Stimulated activated CD8-positive, alpha-beta memory T cell treated with anti-CD3 and anti-CD28 coated beads, Interleukin-7, amount 100 ng/mL, for 48 hours (primary cell): ENCODE measurements around the gene GRIN2A.

Experiments used
- DNase-seq, 2 donors: peaks; one replicate each; pipeline ENCODE4 v3.0.0-alpha.2; 2020; ENCODE audit warnings: low read depth in 1 of 2; ENCODE audit errors: extremely low read depth in 1 of 2

The GRIN2A gene

DNA sequence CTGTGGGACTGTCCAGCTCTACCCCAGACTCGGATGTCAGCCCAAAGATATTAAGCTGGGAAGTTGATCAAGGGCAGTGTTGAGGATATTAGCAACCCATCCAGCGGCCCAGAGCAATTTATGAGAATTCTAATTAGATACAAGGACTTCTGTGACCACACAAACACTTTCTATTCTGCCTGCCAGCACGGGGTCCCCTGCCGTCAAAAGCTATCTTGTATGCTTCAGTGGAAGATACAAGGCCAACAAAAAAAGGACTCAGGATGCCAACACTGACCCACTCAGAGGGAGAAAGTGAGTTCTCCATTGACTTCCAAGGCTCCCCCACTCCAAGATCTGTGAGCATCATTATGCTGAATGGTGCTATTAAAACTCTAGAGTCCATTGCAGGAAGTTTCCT is 390.7 kb downstream of the GRIN2A start:
- no peak for DNase-seq

DNA sequence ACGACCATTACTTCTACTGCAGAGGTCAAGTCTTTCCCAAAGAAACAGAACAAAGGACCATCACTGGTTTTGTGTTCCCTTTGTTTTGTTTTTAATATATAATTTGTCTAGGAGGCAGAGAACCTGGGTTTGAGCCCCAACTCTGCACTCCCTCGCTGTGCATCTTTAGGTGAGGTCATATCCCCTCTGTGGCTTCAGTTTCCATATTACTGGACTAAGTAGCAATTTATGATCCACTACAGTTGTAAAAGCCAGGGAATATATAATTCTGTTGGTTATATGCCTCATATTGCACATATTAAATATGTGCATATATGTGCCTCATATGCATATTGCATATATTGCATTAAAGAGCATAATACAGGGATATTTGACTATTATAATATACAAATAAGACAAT is 392.0 kb downstream of the GRIN2A start:
- no peak for DNase-seq

DNA sequence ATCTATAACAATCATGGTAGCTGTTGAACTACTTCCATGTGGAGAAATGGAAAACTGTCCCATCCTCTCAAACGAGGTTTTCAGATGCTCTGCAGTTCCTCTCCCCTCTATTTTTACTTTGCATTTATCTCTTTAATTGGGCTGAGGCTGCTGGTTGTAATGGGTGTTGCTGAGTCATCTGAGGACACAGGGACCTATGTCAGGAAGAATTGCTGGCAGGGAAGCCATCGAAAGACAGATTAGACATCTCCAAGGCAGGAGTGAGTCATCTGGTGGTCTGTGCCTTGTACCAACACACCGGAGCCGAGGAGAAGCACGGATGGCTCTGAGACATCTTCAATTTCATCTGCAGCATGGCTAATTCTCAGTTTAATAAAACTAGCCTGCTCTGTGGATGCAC is 394.5 kb downstream of the GRIN2A start:
- no peak for DNase-seq

DNA sequence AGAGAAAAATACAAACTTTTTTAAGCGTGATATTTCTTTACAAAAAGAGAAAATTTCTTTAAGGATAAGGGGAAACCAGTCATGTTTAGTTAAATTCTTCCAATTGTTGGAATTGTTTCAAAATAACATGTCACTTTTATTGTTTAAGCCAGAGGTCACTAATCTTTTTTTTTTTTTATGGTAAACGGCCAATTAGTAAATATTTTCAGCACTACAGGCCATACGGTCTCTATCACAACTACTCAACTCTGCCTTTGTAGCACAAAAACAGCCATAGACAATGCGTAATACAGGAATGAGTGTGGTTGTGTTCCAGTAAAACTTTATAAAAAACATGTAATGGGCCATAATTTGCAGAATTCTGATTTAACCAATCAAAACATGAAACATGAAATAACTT is 401.4 kb downstream of the GRIN2A start:
- no peak for DNase-seq

DNA sequence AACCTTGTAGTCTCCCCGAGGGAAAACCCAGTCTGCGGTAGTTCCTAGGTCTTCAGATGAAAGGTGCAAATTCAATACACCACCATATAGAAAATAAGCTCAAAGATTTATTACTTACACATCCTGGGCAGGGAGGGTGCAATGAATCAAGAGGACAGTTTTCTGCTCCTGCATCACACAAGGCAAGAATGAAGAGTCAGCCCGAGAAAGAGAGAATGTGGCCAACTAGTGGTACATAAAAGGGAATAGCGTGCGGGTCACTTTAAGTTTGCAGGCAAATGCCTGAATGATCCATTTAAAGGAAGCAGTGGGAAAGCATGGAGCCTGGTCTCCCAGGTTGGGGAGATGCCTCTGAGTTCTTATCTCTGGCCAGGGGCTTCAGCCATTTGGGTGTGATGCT is 403.4 kb downstream of the GRIN2A start:
- DNase-seq = no peak

DNA sequence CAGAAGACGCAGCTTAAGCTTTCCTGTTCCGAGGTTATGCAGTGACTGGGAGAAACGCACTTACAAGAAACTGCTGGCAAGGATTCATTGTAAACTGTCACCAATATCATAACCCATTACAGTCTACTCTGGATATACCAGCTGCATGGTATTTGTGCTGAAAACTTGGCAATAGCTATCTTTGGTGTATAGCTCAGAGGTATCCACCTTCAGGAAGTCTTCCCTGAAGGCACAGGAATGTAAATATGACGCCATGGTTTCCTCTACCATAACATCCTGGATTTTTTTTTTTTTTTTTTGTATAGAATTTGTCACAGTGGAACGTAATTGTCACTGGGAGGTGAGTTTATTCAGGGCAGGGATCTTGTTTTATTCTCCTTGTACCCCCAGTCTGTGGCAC is 406.2 kb downstream of the GRIN2A start:
- no peak for DNase-seq

DNA sequence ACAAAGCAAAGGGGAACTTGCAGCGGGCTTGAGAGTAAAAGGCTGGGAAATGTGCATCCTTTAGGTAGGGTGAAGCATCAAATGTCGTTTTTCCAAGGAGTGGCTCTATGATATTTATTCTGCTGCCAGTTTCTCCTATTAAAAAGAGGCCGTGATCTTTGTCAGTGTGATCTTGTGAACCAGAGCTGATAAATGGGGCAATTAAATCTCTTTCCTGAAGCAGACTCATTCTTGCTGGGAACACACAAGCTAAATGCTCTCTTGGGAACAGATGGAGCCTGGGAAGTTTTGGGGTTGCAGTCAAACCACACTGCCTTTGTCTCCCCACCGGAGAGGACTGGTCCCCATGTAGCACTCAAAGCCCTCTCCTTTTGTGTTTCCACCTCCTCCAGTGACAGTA is 408.9 kb downstream of the GRIN2A start:
- DNase-seq = no peak

DNA sequence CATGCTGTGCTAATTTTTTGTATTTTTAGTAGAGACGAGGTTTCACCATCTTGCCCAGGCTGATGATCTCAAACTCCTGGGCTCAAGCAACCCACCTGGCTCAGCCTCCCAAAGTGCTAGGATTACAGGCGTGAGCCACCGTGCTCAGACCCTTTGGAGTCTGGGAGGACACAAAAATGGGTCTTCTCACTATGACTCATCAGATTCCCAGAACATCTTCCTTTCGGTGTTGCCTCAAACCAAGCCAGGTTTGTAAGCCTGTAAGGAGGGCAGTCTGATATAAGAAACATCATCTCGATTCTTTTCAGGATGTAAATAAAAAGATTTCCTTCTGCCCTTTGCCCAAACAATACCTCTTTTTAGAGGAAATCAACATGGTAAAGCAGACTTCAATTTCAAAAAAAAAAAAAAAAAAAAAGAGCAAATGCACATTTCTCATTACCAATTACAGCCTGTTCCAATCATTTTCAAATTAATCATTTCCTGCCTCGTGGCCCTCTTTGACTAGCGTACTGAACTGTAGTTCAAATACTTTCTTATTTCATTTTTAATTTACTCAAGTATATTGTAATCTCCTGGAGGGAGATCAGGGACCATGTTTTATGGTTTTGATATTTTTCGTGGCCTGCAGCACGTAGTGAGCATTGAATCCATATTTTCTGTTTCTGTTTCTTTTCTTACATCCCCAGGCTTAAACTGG is 409.6 kb downstream of the GRIN2A start:
- no peak for DNase-seq

DNA sequence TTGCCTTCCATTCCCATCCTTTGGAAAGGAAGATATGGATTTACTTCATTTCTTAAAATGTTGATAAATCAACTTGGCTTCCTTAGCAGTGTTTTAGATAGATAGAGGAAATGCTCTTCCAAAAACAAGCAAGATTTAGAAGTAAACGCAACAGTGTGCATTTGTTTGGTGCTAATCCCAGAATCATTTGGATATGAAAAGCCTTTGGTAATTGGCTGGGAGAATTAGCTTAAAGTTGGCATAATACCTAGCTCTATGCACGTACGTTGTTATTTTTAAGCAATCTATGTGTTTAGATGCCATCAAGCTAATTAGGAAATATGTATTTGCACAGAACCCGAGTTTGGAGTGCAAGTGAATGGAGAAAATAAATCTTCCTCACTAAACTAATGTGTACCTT is 415.3 kb downstream of the GRIN2A start:
- DNase-seq = no peak

DNA sequence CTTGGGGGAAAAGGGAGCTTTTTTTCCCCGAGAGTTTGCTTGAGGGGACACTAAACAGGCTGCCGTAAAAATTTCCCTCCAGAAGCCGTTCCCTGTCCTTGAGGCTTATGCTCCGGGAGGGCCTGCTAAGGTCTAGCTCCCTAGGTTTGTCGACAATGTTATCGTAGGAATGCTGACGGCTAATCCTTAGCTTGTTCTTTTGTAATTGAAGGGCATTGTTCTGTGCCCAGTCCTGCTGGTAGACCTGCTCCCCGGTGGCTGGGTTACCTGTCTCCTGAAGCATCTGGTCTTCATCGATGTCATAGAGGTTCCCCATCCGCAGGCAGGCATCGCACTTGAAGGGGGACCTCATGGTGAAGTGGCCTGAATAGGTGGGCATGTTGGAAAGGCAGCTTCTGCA is 418.7 kb downstream of the GRIN2A start:
- no peak for DNase-seq

DNA sequence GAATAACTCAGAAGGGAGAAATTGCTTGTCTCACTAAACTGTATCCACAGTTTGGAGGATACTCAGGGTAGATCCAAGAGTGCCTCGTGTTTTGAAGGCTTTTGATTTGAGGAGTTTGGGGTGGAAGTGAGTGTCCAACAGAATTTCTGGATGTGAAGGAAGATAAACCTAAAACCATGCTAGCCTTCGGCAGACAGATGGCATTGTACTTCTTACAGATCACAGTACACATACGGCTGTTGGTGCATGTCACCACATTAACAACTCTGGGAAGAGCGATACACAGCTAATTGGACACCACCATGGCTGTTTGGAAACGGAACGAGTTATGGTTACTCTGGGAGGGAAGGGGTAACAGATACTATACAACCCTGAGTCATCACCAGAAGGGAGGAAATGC is 420.4 kb downstream of the GRIN2A start:
- no peak for DNase-seq

DNA sequence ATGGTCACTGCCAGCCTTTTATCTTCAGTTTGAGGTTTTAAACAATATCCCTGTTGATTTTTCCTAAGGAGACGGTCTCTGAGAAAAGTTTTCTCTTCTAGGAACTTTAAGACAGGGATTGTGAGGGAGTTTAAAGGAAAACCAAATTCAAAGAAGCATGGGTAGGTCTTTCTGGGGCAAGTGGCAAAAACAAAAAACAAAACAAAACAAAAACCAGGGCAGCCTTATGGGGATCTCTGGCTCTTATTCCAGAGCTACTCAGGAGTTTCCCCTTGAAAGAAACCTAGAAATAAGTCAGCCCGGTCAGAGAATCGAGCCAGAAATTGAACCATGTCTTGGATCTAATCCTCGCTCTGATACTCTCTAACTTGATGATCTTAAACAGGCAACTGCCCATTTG is 424.5 kb downstream of the GRIN2A start:
- no peak for DNase-seq

DNA sequence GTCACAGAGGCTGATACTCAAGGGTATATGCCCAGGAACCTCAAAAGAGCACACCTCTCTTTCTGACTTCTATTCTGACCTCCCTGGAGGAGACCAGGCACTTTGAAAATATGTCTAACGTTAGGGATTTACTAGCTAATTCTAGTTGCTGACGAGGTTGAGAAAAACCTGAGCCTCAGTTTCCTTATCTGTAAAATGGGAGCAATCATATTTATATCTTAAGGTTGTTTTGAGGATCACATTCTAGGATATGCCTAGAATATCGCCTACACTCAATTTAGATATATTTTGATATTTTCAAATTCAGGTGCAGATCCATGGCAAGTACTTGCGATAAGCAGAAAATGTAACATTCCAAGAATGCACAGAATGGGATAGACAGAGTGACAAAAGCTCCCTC is 425.8 kb downstream of the GRIN2A start:
- DNase-seq = no peak

DNA sequence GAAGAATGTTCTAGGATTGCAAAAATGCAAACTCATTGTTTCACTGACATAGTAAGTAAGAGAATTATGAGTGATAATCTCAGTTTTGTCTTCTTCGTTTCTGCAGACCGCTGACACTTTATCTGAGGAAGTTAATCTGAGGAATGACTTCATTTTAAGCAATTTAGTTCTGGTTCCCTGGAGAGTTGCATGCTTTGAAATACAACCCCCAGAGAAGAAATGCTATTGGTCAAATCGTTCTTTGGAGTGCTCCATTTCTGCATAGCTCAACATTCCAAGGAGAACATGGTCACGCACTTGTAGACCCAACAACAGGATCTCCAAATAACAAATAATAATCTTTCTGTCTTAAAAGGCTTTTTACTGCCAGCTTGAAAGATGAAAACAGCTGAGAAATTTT is 427.1 kb downstream of the GRIN2A start:
- DNase-seq = no peak

DNA sequence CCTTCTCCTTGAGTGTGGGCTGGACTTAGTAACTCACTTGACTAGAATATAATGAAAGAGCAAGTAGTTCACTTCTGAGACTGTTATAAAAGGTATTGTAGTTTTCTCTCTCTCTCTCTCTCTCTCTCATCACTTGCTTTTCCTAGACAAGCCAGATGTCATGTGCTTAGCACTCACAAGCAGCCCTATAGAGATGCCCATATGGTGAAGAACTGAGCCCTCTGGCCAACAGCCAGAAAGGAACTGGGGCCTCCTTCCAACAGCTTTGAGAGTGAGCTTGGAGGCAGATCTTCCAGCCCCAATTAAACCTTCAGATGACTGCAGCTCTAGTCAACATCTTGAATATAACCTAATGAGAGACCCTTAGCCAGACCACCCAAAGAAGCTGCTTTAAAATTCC is 440.5 kb downstream of the GRIN2A start:
- no peak for DNase-seq

DNA sequence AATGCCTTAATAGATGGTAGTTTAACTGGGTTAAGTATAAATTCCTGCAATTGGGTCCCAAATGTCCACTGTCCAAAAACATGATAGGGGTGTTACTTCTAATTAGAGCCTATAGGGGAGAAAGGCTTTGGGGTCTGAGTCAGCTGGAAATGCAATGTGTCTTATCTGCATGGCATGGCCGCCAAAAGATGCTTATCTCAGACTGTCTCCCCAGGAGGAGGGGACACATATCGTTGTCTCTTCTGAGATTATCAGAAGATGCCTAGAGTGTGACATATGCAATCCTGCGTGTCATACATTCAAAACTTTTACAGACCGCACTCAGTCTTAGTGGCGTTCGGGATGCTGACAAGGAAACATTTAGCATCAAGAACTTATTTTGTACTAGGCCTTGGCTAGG is 442.9 kb downstream of the GRIN2A start:
- no peak for DNase-seq

DNA sequence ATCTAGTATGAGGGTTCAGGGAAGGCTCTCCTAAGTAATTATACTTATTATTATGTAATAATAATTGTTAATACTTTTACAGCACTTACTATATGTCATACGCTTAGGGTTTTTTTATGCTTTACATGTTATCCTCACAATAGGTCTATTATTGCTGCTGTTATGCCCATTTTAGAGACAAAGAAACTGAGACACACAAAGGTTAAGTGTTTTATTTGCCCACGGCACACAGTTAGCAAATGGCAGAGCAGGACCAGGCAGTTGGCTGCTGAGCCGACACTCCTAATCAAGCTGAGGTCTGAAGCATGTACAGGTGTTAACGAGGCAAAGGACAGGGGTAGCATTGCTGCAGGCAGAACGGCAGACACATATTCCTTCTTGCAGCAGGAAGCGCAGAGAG is 443.5 kb downstream of the GRIN2A start:
- no peak for DNase-seq

DNA sequence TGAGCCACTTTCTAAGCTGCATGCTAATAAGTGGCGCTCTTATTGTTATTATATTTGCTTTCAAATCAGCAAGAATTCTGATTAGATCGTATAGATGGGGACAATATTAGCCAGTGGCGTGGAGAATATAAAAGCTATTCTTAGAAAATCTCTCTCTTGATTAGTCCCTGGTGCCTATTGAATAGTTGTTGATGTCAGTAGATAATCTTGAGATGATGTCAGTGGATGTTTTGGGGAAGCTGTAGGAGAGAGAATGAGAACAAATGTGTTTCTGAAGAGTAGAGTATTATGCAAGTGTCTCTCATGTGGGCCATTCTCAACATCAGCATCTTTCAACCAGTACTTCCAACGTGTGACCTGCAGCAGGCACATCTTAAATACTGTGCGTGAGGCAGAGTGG is 445.7 kb downstream of the GRIN2A start:
- no peak for DNase-seq

DNA sequence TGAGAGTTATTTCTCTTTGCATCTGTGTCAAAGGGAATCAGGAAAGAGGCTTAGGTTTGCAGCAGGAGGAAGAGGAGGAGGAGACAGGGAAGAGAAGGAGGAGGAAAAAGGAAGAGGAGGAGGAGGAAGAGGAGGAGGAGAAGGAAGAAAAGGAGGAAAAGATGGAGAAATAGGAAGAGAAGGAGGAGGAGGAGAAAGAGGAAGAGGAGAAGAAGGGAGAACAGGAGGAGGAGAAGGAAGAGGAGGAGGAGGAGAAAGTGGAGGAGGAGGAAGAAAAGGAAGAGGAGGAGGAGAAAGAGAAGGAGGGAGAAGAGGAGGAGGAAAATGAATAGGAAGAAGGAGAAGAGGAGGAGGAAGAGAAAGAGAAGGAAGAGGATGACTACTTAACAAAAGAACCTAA is 459.1 kb downstream of the GRIN2A start:
- no peak for DNase-seq

DNA sequence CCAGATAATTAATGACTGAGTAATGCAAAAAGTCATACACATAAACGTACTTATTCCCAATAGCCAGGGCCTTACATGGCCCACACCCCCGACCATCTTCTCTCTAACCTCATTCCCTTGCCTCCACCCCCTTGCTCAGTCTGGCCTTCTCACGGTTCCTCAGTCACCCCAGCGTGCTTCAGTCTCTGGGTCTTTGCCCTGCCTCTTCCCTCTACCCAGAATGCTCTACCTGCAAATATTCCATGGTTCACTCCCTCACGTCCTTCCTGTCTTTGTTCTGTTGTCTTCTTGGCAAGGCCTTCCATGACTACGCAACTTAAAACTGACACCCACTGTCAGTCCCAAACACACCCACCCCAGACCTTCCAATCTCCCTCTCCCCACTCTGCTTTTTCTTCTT is 468.3 kb downstream of the GRIN2A start:
- no peak for DNase-seq

DNA sequence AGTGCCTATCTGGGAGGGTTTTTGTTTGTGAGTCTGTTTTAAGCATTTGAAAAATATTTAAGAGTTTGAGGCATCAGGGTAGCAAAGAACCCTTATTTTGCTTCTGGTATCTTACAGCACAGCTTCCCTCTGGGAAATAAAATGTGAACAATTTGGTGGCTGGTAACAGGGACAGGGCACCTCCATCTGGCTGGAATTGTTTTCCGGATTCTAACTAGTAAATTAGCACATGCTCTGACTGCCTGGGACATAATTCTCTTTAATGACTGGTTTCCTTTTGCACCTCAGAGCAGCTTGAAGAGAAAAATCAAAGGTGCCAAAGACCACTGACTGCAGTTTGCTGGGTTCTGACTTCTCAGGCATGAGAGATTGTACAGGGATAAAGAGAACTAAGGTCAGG is 469.1 kb downstream of the GRIN2A start:
- no peak for DNase-seq

DNA sequence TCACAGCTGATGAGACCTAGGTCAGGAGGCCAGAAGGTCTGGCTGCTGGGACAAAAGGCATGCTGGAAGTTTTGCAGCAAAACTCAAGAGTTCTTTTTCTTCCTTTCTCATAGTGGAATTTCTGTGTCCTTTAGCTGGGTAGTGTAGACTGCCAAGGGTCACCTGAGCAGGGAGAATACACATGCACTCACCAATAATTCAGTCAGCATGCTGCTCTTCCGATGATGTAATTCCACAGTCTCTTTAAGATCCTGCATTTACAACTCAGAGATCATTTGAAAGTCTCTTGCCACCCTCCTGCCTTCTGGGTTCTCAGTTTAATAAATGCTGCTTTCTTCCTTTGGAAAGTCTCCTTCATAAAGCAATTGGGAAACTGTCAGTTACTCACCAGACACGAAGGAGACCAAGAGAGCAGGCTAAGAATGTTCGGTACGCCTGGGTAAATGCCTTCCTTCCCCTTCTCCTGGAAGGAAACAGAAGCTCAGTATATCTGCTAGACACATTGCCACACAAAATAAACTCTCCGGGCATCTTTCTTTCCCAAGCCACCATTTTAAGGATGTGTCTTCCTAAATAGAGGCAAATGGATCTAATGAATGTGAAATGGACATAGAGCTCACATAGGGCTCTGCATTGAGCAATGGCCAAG is 473.1 kb downstream of the GRIN2A start:
- no peak for DNase-seq

DNA sequence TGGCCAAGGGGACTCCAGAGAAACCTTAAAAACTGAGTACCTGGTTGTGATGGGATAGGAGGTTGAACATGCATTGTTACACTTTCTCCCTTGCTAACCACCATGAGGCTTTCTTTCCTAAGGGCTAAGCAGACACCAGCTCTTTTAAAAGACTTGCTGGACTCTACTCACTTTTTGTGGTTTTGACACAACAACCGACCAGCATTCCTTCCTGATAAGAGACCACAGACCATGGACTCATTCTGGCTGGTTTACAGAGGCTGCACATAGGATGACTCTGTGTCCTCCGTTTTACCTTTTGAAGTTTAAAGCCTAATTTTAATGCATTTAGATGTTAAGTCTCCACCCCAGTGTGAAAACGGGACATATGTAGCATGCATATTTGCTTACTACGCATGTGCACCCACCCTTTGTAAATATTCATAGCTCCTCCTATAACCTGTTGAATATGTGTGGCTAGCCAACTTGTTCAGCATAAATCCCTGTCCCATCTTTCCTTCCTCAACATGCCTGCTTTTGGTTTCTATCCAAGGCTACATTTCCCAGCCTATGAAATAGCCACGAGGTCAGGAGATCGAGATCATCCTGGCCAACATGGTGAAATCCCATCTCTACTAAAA is 475.9 kb downstream of the GRIN2A start:
- DNase-seq = no peak
